Raji (cell line): ENCODE measurements around the gene PODXL2.

ENCODE experiments used
- POLR2A ChIP-seq: IDR thresholded peaks from 2 replicates; pipeline ENCODE4 v1.6.1; 2011; ENCODE audit warnings: low read depth, low read length, control low read depth; ENCODE audit not compliant: insufficient read depth

PODXL2 gene

DNA sequence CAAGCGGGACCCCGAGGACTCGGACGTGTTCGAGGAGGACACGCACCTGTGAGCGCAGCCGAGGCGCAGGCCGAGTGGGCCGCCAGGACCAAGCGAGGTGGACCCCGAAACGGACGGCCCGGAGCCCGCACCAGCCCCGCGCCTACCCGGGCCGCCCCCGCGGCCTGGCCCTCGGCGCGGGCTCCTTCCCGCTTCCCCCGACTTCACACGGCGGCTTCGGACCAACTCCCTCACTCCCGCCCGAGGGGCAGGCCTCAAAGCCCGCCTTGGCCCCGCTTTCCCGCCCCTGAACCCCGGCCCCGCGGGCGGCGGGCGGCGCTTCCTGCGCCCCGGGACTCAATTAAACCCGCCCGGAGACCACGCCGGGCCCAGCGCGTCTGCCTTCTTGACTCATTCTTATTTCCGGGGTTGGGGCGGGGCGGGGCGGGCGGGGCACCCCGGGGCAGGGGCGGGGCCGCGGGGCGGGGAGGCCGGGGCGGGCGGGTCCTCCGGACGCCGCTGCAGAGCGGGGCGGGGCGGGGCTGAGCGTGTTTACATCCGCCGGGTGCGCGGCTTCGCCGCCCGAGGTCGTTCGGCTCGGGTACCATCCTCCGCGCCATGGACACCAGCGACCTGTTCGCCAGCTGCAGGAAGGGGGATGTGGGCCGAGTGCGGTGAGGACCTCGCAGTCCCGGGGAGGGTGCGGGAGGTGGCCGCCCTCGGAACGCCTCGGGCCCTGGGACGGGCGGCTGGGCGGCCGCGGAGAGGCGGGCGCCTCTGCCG, 43.6 kb downstream of the PODXL2 start, which contains the start of gene ABTB1:
ABTB1 (plus strand) TSS at position 524 of the 762 bp plus-strand sequence; CDS start at position 598, 74 bp downstream.
- peak; percentile 71 for TF ChIP-seq POLR2A

- TF ChIP-seq POLR2A = no peak
Measured at GRCh38 chr3:127673191-127674100, 44.5 kb downstream of the PODXL2 start.

GRCh38 chr3:127674101-127674721, 45.2 kb downstream of the PODXL2 start:
- TF ChIP-seq POLR2A = no peak

GRCh38 chr3:127674790-127675189, 45.8 kb downstream of the PODXL2 start:
- TF ChIP-seq POLR2A = no peak

- TF ChIP-seq POLR2A = no peak
Measured at GRCh38 chr3:127675651-127676391, 46.8 kb downstream of the PODXL2 start.

DNA sequence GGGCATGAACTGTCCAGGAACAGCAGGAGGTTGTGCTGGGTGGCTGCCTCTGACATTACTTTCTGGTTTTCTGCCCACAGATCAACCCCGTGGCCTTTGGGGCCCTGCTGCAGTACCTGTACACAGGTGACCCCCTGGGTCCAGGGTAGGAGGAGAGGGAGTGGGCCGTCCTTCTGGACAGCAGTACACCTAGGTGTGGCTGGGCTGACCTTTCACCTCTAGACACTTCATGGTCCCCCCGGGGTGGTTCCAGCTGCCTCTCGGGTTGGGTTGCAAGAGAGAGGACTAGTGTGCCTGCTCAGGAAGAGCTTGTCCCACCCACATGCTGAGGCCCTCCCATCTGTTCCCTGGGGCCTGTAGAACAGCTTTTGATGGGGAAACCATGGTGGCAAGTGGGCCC, 47.5 kb downstream of the PODXL2 start:
- no peak for TF ChIP-seq POLR2A

- TF ChIP-seq POLR2A = no peak
Measured at GRCh38 chr3:127676921-127677351, 48.0 kb downstream of the PODXL2 start.

DNA sequence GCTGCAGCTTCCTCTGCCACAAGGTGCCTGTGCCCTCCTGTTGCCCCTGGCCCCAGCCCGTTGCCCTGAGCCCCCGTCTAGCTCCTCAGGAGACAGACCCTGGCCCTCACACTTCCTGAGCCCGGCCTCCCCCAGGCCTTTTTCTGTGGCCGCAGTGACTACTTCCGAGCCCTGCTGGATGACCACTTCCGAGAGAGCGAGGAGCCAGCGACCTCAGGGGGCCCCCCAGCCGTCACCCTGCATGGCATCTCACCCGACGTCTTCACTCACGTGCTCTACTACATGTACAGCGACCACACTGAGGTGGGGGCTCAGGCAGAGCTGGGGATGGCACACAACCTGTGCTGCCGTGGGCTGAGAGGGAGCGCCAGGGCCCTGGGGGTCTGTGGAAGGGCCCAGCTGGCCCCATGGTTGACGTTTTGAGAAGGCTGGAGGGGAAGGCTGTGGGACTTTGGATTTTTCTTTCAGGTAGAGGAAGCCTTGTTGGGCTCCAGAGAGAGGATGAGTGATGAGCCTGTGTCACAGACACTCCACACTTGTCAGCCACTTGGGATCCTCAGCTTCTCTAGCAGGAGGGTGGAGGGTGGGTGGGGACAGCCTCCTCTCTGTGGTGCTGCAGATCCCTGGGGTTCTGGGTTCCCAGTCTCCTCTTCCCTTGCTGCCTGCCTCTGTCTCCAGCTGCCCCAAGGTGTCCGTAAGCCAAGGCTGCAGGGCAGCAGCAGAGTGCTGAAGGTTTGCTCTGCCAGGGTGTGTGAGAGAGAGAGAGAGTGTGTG, 48.7 kb downstream of the PODXL2 start:
- TF ChIP-seq POLR2A = no peak

GRCh38 chr3:127678315-127678599, 49.3 kb downstream of the PODXL2 start:
- TF ChIP-seq POLR2A = no peak

- TF ChIP-seq POLR2A = no peak
Measured at GRCh38 chr3:127678611-127679533, 49.9 kb downstream of the PODXL2 start.

- no peak for TF ChIP-seq POLR2A
Measured at GRCh38 chr3:127679534-127680145, 50.7 kb downstream of the PODXL2 start.

- no peak for TF ChIP-seq POLR2A
Measured at GRCh38 chr3:127680146-127680661, 51.2 kb downstream of the PODXL2 start.
